Naive thymus-derived CD8-positive, alpha-beta T cell (primary cell): Measurements from ENCODE around the gene IL17F. TPM values are rescaled to one million over a fixed set of nuclear protein-coding genes. Genes with fewer than 3 reads are reported as not detected.

ENCODE experiments used
- ATAC-seq, 2 donors: fragments of 150-1000 bp; cut with Tn5 transposase in 1 of 2; sonication (Bioruptor Pico), chemical (Tn5 transposase) in 1 of 2; 1 replicate in 1 of 2; 2 replicates in 1 of 2; pipeline ENCODE4 v1.10.0; 2021; ENCODE audit warnings: mild to moderate bottlenecking in 2 of 2, moderate library complexity in 2 of 2
- POLR2A ChIA-PET: fragments of 350-600 bp; sonication (Branson Sonifier 250); formaldehyde crosslinking; loops from one replicate; lab custom pipeline; 2021; ENCODE audit warnings: antibody characterized with exemption; lab: Charles Lee
- DNase-seq, 10 donors: peaks; one replicate each; pipeline versions ENCODE4 v3.0.0 to v3.0.0-alpha.2; 2020 to 2022
- H3K27ac Mint-ChIP-seq, 10 donors: one replicate each; pipeline ENCODE4 v1.8.0; 2020 to 2022; ENCODE audit warnings: mild to moderate bottlenecking in 10 of 10, mixed read lengths in 10 of 10, moderate library complexity in 4 of 10, inconsistent platforms in 1 of 10
- H3K27me3 Mint-ChIP-seq, 5 donors: one replicate each; pipeline ENCODE4 v1.8.0; 2021 to 2022; ENCODE audit warnings: mixed read lengths in 5 of 5
- H3K36me3 Mint-ChIP-seq, 3 donors: one replicate each; pipeline ENCODE4 v1.8.0; 2020 to 2022; ENCODE audit warnings: mixed read lengths in 3 of 3, mild to moderate bottlenecking in 2 of 3, inconsistent platforms in 1 of 3
- H3K4me1 Mint-ChIP-seq, 4 donors: one replicate each; pipeline ENCODE4 v1.8.0; 2021 to 2022; ENCODE audit warnings: mixed read lengths in 4 of 4
- H3K4me3 Mint-ChIP-seq, 10 donors: one replicate each; pipeline ENCODE4 v1.8.0; 2020 to 2022; ENCODE audit warnings: mild to moderate bottlenecking in 10 of 10, mixed read lengths in 10 of 10, moderate library complexity in 6 of 10, inconsistent platforms in 1 of 10
- H3K9me3 Mint-ChIP-seq, 9 donors: one replicate each; pipeline ENCODE4 v1.8.0; 2020 to 2022; ENCODE audit warnings: mixed read lengths in 9 of 9, mild to moderate bottlenecking in 3 of 9, inconsistent platforms in 1 of 9, moderate library complexity in 1 of 9
- polyA plus RNA-seq, 3 donors: library from polyadenylated mRNA; unstranded; fragments of 300-500 nt; fragmentation: Illumina TruSeq; gene quantifications; one replicate each; pipeline ENCODE4 v1.2.3, GENCODE V29; 2021
- total RNA-seq, 8 experiments: library from RNA in 2 of 8; stranded (reverse) in 2 of 8; gene quantifications; one replicate each; pipeline ENCODE4 v1.2.3 and lab custom pipeline; 2021 to 2026

Gene IL17F
- not detected for total RNA-seq
- under 1 TPM in 2 of 3 donors, not detected in 1; 0.21 to 0.34 TPM for polyA plus RNA-seq
- total RNA-seq (lab: John Stamatoyannopoulos, UW), result 0 to 0.17 (median 0.04) reads per million in 6 experiments

DNA sequence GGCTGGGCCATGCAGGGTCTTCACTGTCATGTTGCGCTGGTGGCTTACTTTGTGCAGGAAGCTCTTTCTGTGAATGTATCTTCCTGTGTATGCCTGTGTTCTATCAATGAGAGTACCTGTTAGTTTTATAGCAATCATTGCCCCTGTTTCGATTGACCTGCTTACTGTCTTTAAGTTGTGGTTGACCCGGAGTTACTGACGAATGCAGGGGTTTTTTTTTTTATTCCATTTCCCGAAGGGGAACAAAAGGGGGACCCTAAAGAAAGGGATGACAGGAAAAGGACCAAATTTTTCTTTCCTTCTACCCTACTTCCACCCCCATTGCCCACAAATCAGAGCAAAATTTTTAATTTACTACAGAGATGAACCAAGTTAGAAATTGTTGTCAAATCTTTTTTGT lies at the start of gene IL17F:
Gene IL17F, minus strand, starts transcription at position 101 of the 400 bp plus-strand sequence. Its CDS starts 71 bp downstream, at position 30.
- no peaks in the 10 kb centered on the region for H3K36me3 Mint-ChIP-seq
- H3K27ac Mint-ChIP-seq, result no peak within 1 kb of the TSS
- ATAC-seq, result no peak
- no peaks in the 10 kb centered on the region for H3K9me3 Mint-ChIP-seq
- POLR2A ChIA-PET, result no interaction called here
- H3K4me3 Mint-ChIP-seq, result no peak within 1 kb of the TSS
- H3K4me1 Mint-ChIP-seq, result peaks cover 0 to 12% (median 5%) of the 10 kb centered on the region in 4 donors
- peaks cover 0 to 19% (median 7%) of the 10 kb centered on the region in 5 donors for H3K27me3 Mint-ChIP-seq
- no peak for DNase-seq

DNA sequence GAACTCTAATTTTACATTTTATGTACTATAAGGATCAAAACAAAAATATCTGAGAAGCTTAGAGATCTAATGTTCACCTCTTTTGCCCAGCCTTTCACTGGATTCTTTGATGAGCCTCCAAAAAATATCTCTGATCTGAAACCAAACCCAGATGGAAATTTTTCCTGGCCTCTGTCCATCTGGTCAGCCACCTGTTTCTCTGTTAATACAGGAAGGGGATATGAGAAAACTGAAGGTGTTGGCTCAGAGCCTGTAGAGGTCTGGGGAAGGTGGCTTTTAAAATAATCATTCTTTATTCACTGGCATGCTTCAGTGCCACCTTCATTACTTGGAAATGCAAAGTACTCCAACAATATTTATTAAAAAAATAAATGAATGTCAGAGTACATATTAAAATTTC lies 48.8 kb upstream of the IL17F start:
- Mint-ChIP-seq H3K9me3 (no peaks in the 10 kb centered on the region), H3K27me3 (no peaks in the 10 kb centered on the region), H3K4me1 (peaks cover 2 to 32% (median 25%) of the 10 kb centered on the region in 4 donors), H3K27ac (peak overlapping the region in 3 of 10 donors; percentile 54 to 68 (median 64)), H3K4me3 (no peak overlapping the region), H3K36me3 (peaks cover 0 to 1% (median 0%) of the 10 kb centered on the region in 3 donors)
- ATAC-seq (no peak), DNase-seq (no peak)
- POLR2A ChIA-PET, result interaction anchor here (1.2 to 1.3 kb wide), 2 partner anchors 8 to 10 kb away, joined by 3 read pairs; partner anchors contain the start of gene MCM3

DNA sequence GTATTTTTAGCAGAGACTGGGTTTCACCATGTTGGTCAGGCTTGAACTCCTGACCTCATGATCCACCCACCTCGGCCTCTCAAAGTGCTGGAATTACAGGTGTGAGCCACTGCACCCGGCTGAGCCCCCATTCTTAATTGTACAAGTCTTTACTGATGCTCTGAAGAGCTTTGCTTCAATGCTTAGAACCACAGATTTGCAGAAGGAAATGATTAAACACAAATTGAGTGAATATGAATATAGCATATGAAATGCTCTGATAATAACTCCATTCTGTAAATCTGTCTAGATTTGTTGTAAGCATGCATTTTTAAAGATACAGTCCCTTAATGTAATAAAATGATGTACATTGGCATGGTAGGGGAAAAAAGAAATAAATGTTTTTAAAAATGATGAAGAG lies 44.5 kb upstream of the IL17F start:
- Mint-ChIP-seq H3K27ac (peak overlapping the region in 6 of 10 donors; percentile 26 to 70 (median 32)), H3K9me3 (no peaks in the 10 kb centered on the region), H3K4me3 (no peak overlapping the region), H3K4me1 (peaks cover 3 to 26% (median 19%) of the 10 kb centered on the region in 4 donors), H3K27me3 (no peaks in the 10 kb centered on the region), H3K36me3 (no peaks in the 10 kb centered on the region)
- ATAC-seq (no peak), DNase-seq (no peak)
- POLR2A ChIA-PET, result interaction anchor here (0.9 to 7.8 kb wide), 4 partner anchors 11 to 112 kb away, joined by 3 to 108 read pairs (median 4); partner anchors contain the start of gene PAQR8

DNA sequence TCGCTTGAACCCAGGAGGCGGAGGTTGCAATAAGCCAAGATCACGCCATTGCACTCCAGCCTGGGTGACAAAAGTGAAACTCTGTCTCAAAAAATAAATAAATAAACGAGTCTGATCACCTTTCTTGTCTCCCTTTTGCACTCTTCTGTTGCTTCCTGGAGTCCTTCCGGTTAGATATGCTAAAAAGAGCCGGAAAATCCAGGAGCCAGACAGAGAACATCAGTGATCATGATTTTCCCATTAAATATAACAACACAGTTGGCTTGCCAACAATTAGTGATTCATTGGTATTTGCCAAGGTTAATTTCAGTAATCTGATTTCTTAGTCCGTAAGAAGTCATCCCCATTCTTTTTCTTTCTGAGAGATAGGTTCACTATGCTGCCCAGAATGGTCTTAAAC lies 43.9 kb upstream of the IL17F start:
- no peak for ATAC-seq
- Mint-ChIP-seq H3K4me3 (no peak overlapping the region), H3K27ac (peak overlapping the region in 5 of 10 donors; percentile 10 to 70 (median 36)), H3K36me3 (peaks cover 0 to 3% (median 0%) of the 10 kb centered on the region in 3 donors), H3K27me3 (no peaks in the 10 kb centered on the region), H3K9me3 (no peaks in the 10 kb centered on the region), H3K4me1 (peaks cover 6 to 30% (median 24%) of the 10 kb centered on the region in 4 donors)
- DNase-seq, result no peak
- POLR2A ChIA-PET, result interaction anchor here (0.7 to 7.8 kb wide), 3 partner anchors 74 to 112 kb away, joined by 3 to 108 read pairs (median 4); partner anchors contain the start of gene PAQR8

DNA sequence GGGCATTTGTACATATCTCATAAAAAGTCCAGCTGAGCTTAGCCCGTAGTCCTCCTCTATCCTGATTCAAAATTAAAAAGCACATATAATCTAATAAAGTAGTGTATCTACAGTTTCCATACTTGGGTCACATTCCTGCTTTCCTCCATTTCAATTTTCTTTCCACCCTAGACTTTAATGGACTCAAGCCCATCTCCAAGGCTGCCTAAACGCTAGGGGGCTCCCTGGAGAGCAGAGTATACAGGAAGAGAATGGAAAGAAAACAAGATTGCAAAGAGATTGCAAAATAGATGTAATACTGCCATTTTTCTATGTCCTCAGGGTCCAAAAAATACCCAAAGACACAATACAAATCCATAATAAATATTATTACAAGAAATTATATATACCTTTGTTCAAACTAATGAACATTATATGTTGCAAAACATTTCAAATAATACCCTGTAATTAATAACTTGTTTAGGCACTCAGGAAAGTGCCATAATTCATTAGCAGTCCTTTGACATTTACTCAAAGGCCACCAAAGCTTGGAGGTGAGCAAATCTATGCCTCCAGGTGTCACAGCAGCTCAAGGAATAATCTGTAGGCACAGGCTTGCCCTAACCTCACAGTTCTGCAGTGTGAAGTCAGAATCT lies 42.6 kb upstream of the IL17F start:
- ATAC-seq (no peak), DNase-seq (peak; percentile 16 to 80 (median 39))
- Mint-ChIP-seq H3K27me3 (no peaks in the 10 kb centered on the region), H3K4me3 (peak overlapping the region in 5 of 10 donors; percentile 0 to 57 (median 37)), H3K27ac (peak overlapping the region in 8 of 10 donors; percentile 61 to 90 (median 80)), H3K36me3 (peaks cover 0 to 13% (median 8%) of the 10 kb centered on the region in 3 donors), H3K9me3 (no peaks in the 10 kb centered on the region), H3K4me1 (peaks cover 12 to 41% (median 32%) of the 10 kb centered on the region in 4 donors)
- POLR2A ChIA-PET, result interaction anchor here (1.1 to 7.8 kb wide), 7 partner anchors 18 to 376 kb away, joined by 3 to 108 read pairs (median 8); partner anchors contain the start of genes EFHC1 and PAQR8

DNA sequence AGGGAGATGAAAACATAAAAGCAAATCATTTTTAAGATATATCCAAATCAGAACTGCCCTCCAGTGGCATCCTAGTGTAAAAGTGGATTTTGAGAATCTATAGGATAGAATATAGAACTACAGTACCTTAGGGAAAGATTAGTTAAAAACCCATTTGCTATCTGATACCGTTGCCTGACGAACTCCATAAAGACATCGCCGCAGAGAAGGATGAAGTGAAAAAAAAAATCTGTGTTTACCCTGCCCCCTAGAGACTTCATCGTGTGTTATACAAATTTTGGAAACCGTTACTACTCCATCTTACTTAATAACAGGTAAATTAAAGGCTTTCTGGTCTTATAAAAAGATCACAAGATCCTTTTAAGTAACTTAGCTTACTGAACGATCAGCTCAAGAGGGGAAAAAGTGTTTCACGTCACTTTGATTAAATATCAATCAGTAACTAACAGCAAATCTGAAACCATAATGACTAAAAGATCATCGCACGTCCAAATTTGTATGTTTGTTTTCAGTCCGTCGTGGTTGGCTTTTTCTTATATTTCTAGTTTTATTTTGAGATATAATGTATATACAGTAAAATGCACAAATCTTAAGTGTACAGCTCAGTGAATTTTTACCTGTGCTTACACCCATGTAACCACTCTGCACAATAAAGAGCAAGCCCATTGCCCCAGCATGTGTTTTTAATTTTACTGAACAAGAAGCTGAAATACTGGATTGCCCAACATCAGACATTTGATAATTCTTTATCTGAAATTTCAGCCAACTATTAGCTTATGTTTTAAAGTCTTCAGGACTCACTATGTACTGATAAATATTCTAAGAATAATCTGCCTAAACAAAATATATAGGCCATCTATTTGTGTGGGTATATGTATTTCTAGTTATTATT lies 41.1 kb upstream of the IL17F start:
- POLR2A ChIA-PET, result interaction anchor here (0.7 to 7.8 kb wide), 22 partner anchors 8 to 378 kb away, joined by 3 to 108 read pairs (median 4); partner anchors contain the start of genes EFHC1 and PAQR8
- no peaks in the 10 kb centered on the region for H3K9me3 Mint-ChIP-seq
- peak overlapping the region in 1 of 10 donors; percentile 33 for H3K27ac Mint-ChIP-seq
- H3K4me3 Mint-ChIP-seq, result no peak overlapping the region
- peaks cover 0 to 26% (median 19%) of the 10 kb centered on the region in 3 donors for H3K36me3 Mint-ChIP-seq
- peaks cover 12 to 43% (median 34%) of the 10 kb centered on the region in 4 donors for H3K4me1 Mint-ChIP-seq
- DNase-seq, result peak in 1 of 10 donors; percentile 36
- ATAC-seq, result peak; percentile 32 to 48
- no peaks in the 10 kb centered on the region for H3K27me3 Mint-ChIP-seq

DNA sequence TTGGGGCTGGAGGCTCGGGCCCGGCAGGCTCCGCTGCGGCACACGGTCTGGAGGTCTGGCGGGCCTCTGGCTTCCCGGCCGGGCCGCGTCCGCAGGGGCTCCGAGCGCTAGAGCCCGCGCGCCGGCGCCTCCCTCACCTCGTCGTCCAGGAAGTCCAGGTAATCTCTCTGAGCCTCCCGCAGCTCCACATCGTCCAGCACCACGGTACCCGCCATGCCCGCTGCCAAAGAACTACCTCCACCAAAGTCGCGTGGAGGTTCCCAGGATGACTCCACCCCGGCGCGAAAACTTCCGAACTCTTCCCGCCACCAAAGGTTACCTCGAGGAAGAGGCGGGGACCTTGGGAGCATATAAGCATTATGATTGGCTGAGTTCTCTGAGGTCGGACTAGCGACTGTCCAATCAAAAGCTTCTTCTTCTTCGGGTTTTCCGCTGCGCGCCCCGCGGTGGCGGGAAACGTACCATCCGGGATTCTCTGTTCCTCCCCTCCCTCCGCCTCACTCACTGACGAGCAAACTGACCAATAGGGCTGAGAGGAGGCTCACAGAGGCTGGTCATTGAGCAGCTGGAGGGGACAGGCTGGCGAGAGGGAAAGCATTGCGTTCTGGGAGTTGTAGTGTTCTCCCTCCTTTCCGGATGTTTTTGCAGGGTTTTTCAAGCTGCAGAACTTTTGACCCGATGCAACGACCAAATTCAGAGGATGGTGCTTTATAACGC lies 40.3 kb upstream of the IL17F start, which contains the start of gene MCM3:
Gene MCM3, minus strand, starts transcription at position 283 of the 717 bp plus-strand sequence. Its CDS starts 68 bp downstream, at position 215.
- ATAC-seq (peak; percentile 94), DNase-seq (peak; percentile 79 to 98 (median 95))
- Mint-ChIP-seq H3K9me3 (no peaks in the 10 kb centered on the region), H3K27me3 (no peaks in the 10 kb centered on the region), H3K4me1 (peaks cover 12 to 46% (median 35%) of the 10 kb centered on the region in 4 donors), H3K4me3 (peak within 1 kb of the TSS in 6 of 10 donors; percentile 27 to 72 (median 62)), H3K27ac (peak within 1 kb of the TSS in 4 of 10 donors; percentile 19 to 65 (median 46)), H3K36me3 (peaks cover 0 to 34% (median 21%) of the 10 kb centered on the region in 3 donors)
- POLR2A ChIA-PET, result interaction anchor here (0.6 to 7.8 kb wide), 22 partner anchors 9 to 379 kb away, joined by 3 to 108 read pairs (median 4); partner anchors contain the start of genes EFHC1 and PAQR8

DNA sequence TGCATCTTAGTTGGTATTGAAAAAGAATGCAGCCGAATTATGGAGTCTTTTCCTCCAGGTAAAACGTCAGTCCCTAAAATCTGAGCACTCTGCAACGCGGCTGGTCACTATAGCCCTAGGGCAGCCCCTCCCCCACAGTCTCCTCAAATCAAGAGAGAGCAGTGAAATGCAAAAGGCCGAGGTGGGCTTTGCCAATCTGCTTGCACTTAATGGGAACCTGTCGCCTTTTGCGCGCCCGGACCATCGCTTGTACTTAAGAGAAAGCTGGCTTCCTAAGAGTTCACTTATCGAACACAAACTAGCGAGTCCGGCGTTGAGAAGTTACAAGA lies 39.8 kb upstream of the IL17F start:
- no peaks in the 10 kb centered on the region for H3K27me3 Mint-ChIP-seq
- peaks cover 12 to 46% (median 35%) of the 10 kb centered on the region in 4 donors for H3K4me1 Mint-ChIP-seq
- POLR2A ChIA-PET, result interaction anchor here (0.6 to 7.8 kb wide), 9 partner anchors 21 to 135 kb away, joined by 5 to 108 read pairs (median 10); partner anchors contain the start of genes EFHC1 and PAQR8
- DNase-seq, result no peak
- no peak for ATAC-seq
- H3K4me3 Mint-ChIP-seq, result no peak overlapping the region
- peak overlapping the region in 4 of 10 donors; percentile 19 to 65 (median 46) for H3K27ac Mint-ChIP-seq
- no peaks in the 10 kb centered on the region for H3K9me3 Mint-ChIP-seq
- H3K36me3 Mint-ChIP-seq, result peaks cover 0 to 40% (median 23%) of the 10 kb centered on the region in 3 donors

DNA sequence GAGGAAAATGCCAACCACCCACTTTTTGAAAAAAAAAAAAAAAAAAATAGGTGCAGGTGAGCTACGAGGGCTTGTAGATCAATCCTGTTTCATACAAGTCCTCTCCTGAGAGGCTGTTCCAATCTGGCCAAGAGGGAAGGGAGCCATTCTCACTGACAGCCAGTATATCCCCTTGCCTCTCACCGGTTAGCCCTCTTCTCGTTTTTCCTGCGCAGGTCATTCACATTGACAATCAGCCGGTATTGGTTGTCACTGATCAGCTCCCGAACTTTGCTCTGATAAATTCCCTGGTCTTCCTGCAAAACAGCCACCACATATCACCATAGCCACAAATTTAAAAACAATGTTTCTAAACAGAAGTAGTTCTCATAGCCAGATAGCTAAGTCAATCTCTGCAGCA lies 38.8 kb upstream of the IL17F start:
- ATAC-seq, result no peak
- Mint-ChIP-seq H3K4me1 (peaks cover 14 to 44% (median 37%) of the 10 kb centered on the region in 4 donors), H3K4me3 (peak overlapping the region in 7 of 10 donors; percentile 27 to 72 (median 58)), H3K36me3 (peaks cover 0 to 49% (median 26%) of the 10 kb centered on the region in 3 donors), H3K9me3 (no peaks in the 10 kb centered on the region), H3K27me3 (no peaks in the 10 kb centered on the region), H3K27ac (peak overlapping the region in 1 of 10 donors; percentile 11)
- no peak for DNase-seq
- POLR2A ChIA-PET, result interaction anchor here (0.9 to 7.8 kb wide), 7 partner anchors 14 to 140 kb away, joined by 3 to 108 read pairs (median 5); partner anchors contain the start of gene PAQR8

DNA sequence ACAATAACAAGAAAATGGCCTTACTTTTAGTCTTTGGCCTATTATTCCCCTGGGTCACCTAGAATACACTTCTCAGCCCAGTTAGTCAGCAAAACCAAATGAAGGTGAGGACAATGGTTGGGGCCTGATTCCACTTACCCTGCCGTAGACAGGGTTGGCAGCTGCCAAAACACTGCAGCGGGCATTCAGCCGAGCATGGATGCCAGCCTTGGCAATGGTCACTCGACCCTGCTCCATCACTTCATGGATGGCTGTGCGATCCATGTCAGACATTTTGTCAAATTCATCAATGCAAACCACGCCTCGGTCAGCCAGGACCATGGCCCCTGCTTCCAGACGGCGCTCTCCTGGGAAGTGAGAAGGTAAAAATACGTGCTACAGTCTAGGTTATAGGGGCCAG lies 31.8 kb upstream of the IL17F start:
- Mint-ChIP-seq H3K27me3 (no peaks in the 10 kb centered on the region), H3K9me3 (no peaks in the 10 kb centered on the region), H3K27ac (peak overlapping the region in 1 of 10 donors; percentile 3), H3K4me3 (no peak overlapping the region), H3K36me3 (peaks cover 0 to 92% (median 22%) of the 10 kb centered on the region in 3 donors), H3K4me1 (peaks cover 5 to 25% (median 7%) of the 10 kb centered on the region in 4 donors)
- DNase-seq (no peak), ATAC-seq (no peak)
- POLR2A ChIA-PET, result no interaction called here

DNA sequence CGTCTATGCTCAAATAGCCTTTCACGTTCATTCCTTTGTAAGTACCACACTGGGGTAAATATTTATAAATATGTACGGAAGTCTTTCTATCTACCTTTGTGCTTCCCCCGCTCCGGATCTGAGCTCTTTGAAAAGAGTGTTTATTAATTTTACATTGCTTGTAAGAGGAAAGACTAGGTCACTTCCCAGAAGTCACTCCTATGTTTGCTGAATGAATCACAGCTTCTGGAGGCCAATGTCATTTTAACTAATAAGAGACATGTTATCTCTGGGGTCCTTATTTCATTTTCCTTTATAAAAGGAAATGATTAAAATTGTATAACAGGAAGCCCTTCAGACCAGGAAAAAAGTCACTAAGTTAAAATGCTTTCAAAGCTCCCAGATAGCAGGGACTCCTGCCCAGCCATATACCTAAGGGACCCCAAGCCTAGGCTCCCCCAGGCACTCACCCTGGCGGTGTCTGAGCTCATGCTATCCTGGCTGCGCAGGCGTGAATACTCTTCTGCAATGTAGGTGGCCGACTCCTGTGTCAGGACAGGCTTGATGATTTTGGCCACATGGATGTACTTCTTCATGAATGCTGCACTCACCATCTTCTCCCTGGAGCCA lies 27.7 kb upstream of the IL17F start:
- DNase-seq (no peak), ATAC-seq (no peak)
- POLR2A ChIA-PET, result no interaction called here
- H3K36me3 Mint-ChIP-seq, result peaks cover 4 to 94% (median 17%) of the 10 kb centered on the region in 3 donors
- peaks cover 0 to 11% (median 4%) of the 10 kb centered on the region in 4 donors for H3K4me1 Mint-ChIP-seq
- no peaks in the 10 kb centered on the region for H3K27me3 Mint-ChIP-seq
- H3K27ac Mint-ChIP-seq, result peak overlapping the region in 2 of 10 donors; percentile 13 to 24
- H3K9me3 Mint-ChIP-seq, result no peaks in the 10 kb centered on the region
- no peak overlapping the region for H3K4me3 Mint-ChIP-seq
